HG02981 (cell line): ENCODE measurements around the gene SLC6A18.

Source experiments
- ATAC-seq: cut with Tn5 transposase; IDR thresholded peaks from one replicate; pipeline ENCODE4 v1.9.1; 2021; ENCODE audit warnings: mild to moderate bottlenecking, moderate library complexity; ENCODE audit not compliant: unreplicated experiment

SLC6A18 gene

GRCh38 chr5:1214163-1214935 is 10.8 kb upstream of the SLC6A18 start:
- no peak for ATAC-seq

- no peak for ATAC-seq
These were observed 10.3 kb upstream of the SLC6A18 start for GRCh38 chr5:1214936-1215220.

- ATAC-seq, result no peak
These were observed 9.7 kb upstream of the SLC6A18 start for GRCh38 chr5:1215320-1216096.

GRCh38 chr5:1216211-1216917 is 8.8 kb upstream of the SLC6A18 start:
- no peak for ATAC-seq

GRCh38 chr5:1216918-1217295 is 8.3 kb upstream of the SLC6A18 start:
- ATAC-seq, result no peak

GRCh38 chr5:1217596-1218206 is 7.5 kb upstream of the SLC6A18 start:
- ATAC-seq, result no peak

GRCh38 chr5:1218351-1219080 is 6.7 kb upstream of the SLC6A18 start:
- no peak for ATAC-seq

- no peak for ATAC-seq
These were observed 5.9 kb upstream of the SLC6A18 start for GRCh38 chr5:1219098-1219767.

- ATAC-seq, result no peak
These were observed 5.4 kb upstream of the SLC6A18 start for GRCh38 chr5:1219768-1220100.

GRCh38 chr5:1220351-1220750 is 4.8 kb upstream of the SLC6A18 start:
- no peak for ATAC-seq

GRCh38 chr5:1220831-1221230 is 4.3 kb upstream of the SLC6A18 start:
- ATAC-seq, result no peak

- ATAC-seq, result no peak
These were observed 3.5 kb upstream of the SLC6A18 start for GRCh38 chr5:1221721-1222120.

- ATAC-seq, result no peak
These were observed 3.0 kb upstream of the SLC6A18 start for GRCh38 chr5:1222147-1222546.

GRCh38 chr5:1222621-1223277 is 2.4 kb upstream of the SLC6A18 start:
- ATAC-seq, result no peak

- ATAC-seq, result no peak
These were observed 1.9 kb upstream of the SLC6A18 start for GRCh38 chr5:1223278-1223670.

- ATAC-seq, result no peak
These were observed 550 bp upstream of the SLC6A18 start for GRCh38 chr5:1224631-1225030.

- no peak for ATAC-seq
These were observed 1.1 kb downstream of the SLC6A18 start for GRCh38 chr5:1226231-1226630.

GRCh38 chr5:1226839-1227581 is 1.8 kb downstream of the SLC6A18 start:
- ATAC-seq, result no peak

GRCh38 chr5:1227667-1228066 is 2.5 kb downstream of the SLC6A18 start:
- ATAC-seq, result no peak
